ENCODE results near the gene GLB1L.

DNA sequence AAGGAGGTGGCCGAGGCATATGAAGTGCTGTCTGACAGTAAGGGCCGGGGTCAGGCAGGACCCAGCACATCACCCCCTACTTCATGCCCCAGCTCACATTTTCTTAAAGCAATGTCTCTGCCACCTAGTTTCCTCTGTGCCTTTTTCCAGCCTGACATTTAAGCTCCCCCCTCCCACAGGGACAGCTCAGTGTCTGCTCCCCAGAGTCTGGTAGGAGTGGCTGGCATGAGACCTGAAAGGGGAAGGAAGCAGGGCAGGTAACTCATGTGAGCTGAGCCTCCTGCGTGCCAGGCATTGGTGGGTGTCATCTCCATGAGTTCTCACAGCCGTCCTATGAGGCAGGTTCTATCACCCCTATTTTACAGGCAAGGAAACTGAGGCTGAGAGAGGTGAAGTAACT lies 35.4 kb upstream of the GLB1L start:
- TF ChIP-seq, protein P1, sequence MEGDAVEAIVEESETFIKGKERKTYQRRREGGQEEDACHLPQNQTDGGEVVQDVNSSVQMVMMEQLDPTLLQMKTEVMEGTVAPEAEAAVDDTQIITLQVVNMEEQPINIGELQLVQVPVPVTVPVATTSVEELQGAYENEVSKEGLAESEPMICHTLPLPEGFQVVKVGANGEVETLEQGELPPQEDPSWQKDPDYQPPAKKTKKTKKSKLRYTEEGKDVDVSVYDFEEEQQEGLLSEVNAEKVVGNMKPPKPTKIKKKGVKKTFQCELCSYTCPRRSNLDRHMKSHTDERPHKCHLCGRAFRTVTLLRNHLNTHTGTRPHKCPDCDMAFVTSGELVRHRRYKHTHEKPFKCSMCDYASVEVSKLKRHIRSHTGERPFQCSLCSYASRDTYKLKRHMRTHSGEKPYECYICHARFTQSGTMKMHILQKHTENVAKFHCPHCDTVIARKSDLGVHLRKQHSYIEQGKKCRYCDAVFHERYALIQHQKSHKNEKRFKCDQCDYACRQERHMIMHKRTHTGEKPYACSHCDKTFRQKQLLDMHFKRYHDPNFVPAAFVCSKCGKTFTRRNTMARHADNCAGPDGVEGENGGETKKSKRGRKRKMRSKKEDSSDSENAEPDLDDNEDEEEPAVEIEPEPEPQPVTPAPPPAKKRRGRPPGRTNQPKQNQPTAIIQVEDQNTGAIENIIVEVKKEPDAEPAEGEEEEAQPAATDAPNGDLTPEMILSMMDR (IDR thresholded peaks at IDR 0.05): no peak
- TF ChIP-seq POLR2A (IDR thresholded peaks at IDR 0.05): no peak

Data from lower leg skin (tissue), 3 donors.